HG03354 (cell line): ENCODE data around the gene SPOP.
"Not testable (repeated sequence)": the region's sequence is repeated elsewhere in the genome, so short reads cannot be mapped to it uniquely, and the experiment has no call there.

ENCODE experiments used
- ATAC-seq: cut with Tn5 transposase; IDR thresholded peaks from one replicate; pipeline ENCODE4 v1.9.1; 2021; ENCODE audit warnings: mild to moderate bottlenecking; ENCODE audit not compliant: unreplicated experiment, poor library complexity, severe bottlenecking

Gene SPOP

DNA sequence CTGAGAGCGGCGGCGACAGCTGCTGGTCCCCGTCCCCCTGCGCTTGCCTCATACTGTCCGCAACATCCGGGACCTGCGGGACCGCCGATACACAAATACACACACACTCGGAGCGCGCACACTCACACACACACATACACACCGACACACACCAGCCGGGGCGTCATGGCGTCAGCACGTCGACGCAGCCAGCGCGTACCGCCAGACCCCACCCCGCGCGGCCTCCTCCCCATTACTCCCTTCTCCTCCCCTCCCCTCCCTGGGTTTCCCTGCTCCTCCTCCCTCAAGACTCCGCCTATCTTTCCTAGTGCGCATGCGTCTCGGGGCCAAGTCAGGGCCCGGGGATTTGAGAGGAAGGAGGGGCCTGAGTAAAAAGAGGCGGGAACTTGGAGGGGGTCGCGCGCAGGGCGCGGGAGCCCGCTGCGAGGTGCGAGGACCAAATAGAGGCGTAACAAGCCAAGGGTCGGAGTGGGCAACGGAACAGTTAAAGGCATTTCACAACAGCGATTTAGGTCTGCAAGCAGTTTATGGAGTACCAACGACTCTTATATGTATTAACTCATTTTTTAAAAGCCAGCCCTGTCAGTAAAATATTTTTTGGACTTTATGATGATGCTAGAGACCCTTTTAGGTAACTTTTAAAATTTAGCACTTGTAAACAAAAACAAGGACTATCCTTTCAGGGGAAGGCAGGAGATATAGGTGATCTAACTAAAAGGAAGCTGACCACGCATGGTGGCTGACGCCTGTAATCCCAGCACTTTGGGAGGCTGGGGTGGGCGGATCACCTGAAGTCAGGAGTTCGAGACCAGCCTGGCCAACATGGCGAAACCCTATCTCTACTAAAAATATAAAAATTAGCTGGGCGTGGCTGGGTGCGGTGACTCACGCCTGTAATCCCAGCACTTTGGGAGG, at the start of gene SPOP:
SPOP (minus strand) TSS at position 165 of the 915 bp plus-strand sequence. CDS start 55,287 bp downstream, outside the sequence.
- ATAC-seq: peak; percentile 71

DNA sequence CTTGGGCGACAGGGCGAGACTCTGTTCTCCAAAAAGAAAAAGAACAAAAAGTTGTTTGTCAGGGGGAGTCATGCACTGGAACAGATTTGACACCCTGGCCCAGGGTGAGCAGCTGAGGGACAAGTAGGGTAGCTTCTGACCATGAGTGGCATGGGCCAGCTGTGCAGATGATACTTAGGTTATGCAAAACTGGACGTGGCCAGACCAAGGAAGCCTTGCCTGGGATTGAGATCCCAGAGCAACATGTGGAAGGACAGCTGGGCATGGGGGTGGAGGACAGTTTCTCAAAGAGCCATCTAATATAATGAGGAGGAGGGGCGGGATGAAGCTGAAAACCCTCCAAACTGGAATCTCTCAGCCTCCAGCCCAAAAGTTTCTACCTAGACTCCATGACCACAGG, 49.5 kb upstream of the SPOP start:
- ATAC-seq: no peak

- no peak for ATAC-seq
Measured at GRCh38 chr17:49725452-49726130, 47.7 kb upstream of the SPOP start.

DNA sequence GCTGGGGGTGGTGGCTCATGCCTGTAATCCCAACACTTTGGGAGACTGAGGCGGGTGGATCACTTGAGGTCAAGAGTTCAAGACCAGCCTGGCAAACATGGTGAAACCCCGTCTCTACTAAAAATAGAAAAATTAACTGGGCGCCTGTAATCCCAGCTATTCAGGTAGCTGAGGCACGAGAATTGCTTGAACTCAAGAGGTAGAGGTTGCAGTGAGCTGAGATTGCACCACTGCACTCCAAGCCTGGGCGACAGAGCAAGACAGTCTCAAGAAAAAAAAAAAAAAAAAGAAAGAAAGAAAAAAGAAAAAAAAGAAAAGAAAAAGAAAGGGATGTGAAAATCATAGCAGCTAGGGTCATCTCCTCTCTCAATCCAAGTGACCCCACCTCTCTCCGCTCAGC, 46.7 kb upstream of the SPOP start:
- not testable (repeated sequence) for ATAC-seq

DNA sequence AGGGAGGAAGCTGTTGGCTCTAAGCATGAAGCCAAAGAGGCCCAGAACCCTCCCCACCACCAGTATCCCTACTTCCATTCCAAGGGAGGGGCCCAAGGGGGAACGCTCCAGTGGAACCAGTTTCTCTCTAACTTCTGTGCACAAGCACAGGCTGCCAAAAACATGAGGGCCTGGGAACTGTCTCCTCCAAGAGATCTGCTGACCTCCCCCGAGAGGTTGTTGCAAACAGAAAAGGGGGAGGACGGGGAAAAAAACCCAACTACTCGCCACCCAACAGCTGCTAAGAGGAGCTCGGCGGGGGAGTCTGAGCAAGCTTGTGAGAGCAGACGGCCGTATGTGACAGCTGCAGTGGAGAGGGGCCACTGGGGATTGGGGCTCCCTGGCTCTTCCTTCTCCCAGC, 45.5 kb upstream of the SPOP start:
- ATAC-seq: no peak

- ATAC-seq: no peak
Measured at GRCh38 chr17:49722066-49722465, 44.2 kb upstream of the SPOP start.

GRCh38 chr17:49717371-49717861, 39.5 kb upstream of the SPOP start:
- no peak for ATAC-seq

DNA sequence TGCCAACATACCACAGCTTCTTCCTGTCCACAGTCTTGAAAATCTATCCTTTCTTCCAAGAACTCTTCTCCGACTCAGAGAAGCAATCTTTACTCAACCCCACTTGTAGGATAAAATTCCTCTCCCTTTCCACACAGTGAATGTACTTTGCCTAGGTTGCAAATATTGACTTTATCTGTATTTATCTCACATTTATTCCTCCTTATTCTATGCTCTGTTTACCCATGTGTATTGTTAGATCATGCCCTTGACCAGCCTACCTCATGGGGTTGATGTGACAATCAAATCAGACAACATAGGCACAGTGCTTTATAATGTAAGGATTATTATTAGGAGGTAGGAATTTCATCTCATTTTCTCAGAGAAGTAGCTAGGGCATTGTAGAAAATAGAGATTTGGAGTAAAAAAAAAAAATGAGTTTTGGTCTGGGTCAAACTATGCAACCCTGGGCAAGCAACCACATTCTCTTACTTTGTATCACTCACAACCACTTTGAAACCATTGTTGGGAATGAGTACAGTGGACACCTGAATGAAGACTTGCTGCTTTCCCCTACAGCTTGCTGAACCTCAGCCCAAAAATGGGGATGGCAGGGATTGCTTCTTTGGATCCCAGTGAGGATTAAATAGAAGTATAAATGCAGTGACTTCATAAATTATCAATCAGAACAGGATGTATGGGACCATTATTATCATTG, 38.9 kb upstream of the SPOP start:
- ATAC-seq: no peak

GRCh38 chr17:49715717-49716279, 37.9 kb upstream of the SPOP start:
- ATAC-seq: no peak

DNA sequence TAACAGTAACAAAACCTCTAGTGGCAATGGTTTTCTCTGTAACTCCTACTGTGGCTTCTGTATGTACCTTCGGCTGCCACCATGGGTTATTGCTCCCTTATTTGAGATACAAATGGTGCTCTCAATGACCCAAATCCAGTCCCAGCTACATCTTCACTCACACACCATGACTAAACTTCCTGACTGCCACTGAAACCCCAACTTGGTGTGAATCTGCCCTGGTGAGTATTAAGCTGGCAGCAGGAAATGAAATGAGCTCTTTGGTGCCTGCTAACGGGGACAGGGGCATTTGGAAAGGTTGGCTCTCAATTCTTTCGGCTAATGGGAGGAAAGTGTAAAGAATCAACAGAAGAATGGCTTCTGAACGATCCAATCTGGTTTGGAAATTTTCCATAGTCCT, 37.3 kb upstream of the SPOP start:
- no peak for ATAC-seq

GRCh38 chr17:49708515-49709183, 30.8 kb upstream of the SPOP start:
- ATAC-seq: no peak

DNA sequence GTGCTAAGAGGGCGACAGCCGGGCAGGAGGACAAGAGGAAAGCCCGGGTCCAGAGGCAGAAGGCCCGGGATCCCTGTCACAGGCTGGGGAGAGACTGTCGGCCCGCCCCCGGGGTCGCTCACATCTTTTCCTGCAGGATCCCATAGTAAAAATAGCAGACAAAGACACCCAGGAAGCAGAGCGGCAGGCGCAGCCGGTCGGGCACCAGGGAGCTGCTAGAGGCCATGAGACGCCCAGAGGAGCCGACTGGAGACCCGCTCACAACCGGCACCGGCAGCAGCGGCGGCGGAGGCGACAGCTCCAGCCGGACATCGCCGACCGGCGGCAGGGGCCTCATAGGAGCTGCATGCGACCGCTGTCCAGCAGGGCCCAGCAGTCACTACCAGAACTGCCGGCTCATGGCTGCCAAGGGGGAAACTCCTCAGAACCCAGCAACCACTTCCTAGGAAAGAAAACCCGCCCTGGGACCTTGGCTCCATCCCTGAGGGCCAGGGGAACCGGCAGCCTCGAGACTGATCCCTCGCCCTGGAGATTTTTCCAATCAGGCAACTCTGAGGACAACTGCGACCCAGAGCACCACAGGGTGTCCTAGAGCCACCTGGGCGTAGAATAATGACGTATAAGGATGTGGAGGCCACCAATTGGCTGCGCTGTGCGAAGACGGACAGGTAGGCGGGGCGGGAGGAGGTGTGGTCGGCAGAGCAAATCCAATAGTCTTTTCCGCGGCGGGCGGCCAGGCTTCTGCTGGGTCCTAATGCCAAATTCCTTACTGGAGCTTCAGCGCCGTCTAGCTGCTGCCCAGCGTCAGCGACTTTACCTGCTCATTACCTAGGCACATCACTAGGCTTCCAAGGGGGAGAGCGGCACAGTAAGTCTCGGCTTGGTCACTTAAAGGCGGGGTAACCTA, 30.0 kb upstream of the SPOP start, which contains the start of gene SLC35B1:
SLC35B1 (minus strand) TSS at position 357 of the 907 bp plus-strand sequence; CDS start at position 226, 131 bp downstream.
- ATAC-seq: peak; percentile 95

GRCh38 chr17:49707246-49707607, 29.3 kb upstream of the SPOP start:
- no peak for ATAC-seq

DNA sequence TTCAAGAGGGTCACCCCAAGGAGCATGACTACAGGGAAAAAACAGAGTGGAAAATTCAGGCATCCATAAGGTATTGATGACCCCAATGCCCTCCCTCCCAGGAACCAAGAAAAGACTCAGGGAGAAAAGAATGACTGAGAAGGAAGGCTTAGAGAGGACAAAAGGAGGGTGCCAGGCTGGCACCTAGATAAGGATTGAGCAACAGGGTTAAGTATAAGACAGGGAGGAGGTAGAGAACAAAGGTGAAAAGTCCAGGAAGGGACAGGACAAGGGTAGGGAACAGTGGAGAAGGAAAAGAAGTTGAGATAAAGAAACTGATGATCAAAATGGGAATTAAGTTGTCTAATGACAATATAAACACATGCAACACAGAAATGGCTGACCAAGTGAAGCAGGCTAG, 27.4 kb upstream of the SPOP start:
- no peak for ATAC-seq

GRCh38 chr17:49703557-49704277, 25.8 kb upstream of the SPOP start:
- ATAC-seq: no peak

DNA sequence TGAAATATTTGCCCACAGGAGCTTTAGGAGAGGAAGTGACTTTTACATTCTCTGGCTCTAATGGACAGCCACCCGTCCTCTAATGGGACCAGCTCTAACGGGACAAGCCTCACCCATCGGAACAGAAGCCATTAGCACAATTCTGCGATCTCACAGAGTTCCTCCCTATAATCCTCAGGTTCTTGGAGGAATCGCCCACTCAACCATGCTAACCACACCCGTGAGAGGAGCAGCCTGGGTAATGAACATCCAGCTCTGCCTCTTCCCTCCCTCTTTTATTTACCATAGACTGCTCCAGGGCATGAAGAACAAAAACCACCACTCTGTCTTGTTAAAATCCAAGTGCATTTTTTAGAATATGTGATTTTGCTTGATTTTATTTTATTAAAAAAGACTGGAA, 23.1 kb upstream of the SPOP start:
- no peak for ATAC-seq

- ATAC-seq: no peak
Measured at GRCh38 chr17:49699966-49700575, 22.2 kb upstream of the SPOP start.
